PC-9 (cell line): ENCODE data around the gene SYT2. TPM values are rescaled to one million over a fixed set of nuclear protein-coding genes. Genes with fewer than 3 reads are reported as not detected.
"Not testable (repeated sequence)": the region's sequence is repeated elsewhere in the genome, so short reads cannot be mapped to it uniquely, and the experiment has no call there.

Experiments used
- BruUV-seq: library from RNA; stranded (reverse); fragments of 400-500 nt; replicated peaks from 2 replicates; lab custom pipeline; 2021; lab: Mats Ljungman, UMichigan
- CTCF ChIA-PET: fragments of 300-600 bp; sonication (Branson Sonifier 250); formaldehyde crosslinking; loops from one replicate; lab custom pipeline; 2022; ENCODE audit warnings: antibody characterized with exemption; lab: Charles Lee
- POLR2A ChIA-PET: fragments of 300-600 bp; sonication (Branson Sonifier 250); formaldehyde crosslinking; loops from one replicate; lab custom pipeline; 2022; ENCODE audit warnings: antibody characterized with exemption; ENCODE audit not compliant: unreplicated experiment; lab: Charles Lee
- DNase-seq, 2 experiments: peaks; one replicate each; pipeline versions ENCODE4 v3.0.0 to v3.0.0-alpha.2; 2015 to 2022; ENCODE audit warnings: mixed read lengths in 1 of 2
- H2AFZ ChIP-seq: fragments of 200-600 bp; sonication (generic); 2 replicates; pipeline ENCODE4 v1.8.1; 2017; ENCODE audit warnings: antibody characterized with exemption
- H3F3A ChIP-seq: fragments of 200-600 bp; sonication (generic); 2 replicates; pipeline ENCODE4 v1.8.1; 2017; ENCODE audit warnings: antibody characterized with exemption, mild to moderate bottlenecking, low read depth; ENCODE audit not compliant: insufficient read depth
- H3K27ac ChIP-seq: fragments of 200-600 bp; sonication (generic); 2 replicates; pipeline ENCODE4 v1.6.1; 2016; ENCODE audit warnings: mixed run types
- H3K27me3 ChIP-seq: fragments of 200-600 bp; sonication (generic); 2 replicates; pipeline ENCODE4 v1.6.1; 2016; ENCODE audit warnings: low read depth, mixed run types; ENCODE audit not compliant: insufficient read depth
- H3K36me3 ChIP-seq: fragments of 200-600 bp; sonication (generic); 2 replicates; pipeline ENCODE4 v1.6.1; 2016; ENCODE audit warnings: low read depth, mixed run types
- H3K4me1 ChIP-seq: fragments of 200-600 bp; sonication (generic); replicated peaks from 2 replicates; pipeline ENCODE4 v1.6.1; 2016; ENCODE audit warnings: mixed run types; ENCODE audit not compliant: insufficient read depth
- H3K4me2 ChIP-seq: fragments of 200-600 bp; sonication (generic); 2 replicates; pipeline ENCODE4 v1.6.1; 2017; ENCODE audit warnings: mixed run types
- H3K4me3 ChIP-seq: fragments of 200-600 bp; sonication (generic); 2 replicates; pipeline ENCODE4 v1.6.1; 2016; ENCODE audit warnings: mixed run types
- H3K79me2 ChIP-seq: fragments of 200-600 bp; sonication (generic); 2 replicates; pipeline ENCODE4 v1.6.1; 2017; ENCODE audit warnings: low read depth, mixed run types
- H3K9me2 ChIP-seq: fragments of 200-600 bp; sonication (generic); 2 replicates; pipeline ENCODE4 v1.8.1; 2017; ENCODE audit warnings: mild to moderate bottlenecking; ENCODE audit not compliant: insufficient read depth
- H3K9me3 ChIP-seq: fragments of 200-600 bp; sonication (generic); 2 replicates; pipeline ENCODE4 v1.8.1; 2016; ENCODE audit warnings: low read depth; ENCODE audit not compliant: insufficient read depth
- H4K20me1 ChIP-seq: fragments of 200-600 bp; sonication (generic); 2 replicates; pipeline ENCODE4 v1.8.1; 2017; ENCODE audit not compliant: insufficient read depth
- intact Hi-C: fragments of 100-400 bp; cut with micrococcal nuclease; formaldehyde crosslinking; loops from one replicate; pipeline ENCODE4 v1.10.0; 2022; ENCODE audit not compliant: unreplicated experiment
- total RNA-seq: library from RNA; stranded (reverse); gene quantifications from 2 replicates; pipeline ENCODE4 v1.2.3, GENCODE V29; 2021

The SYT2 gene
- total RNA-seq, 1 experiment from 2014 or later: 0.07 TPM

DNA sequence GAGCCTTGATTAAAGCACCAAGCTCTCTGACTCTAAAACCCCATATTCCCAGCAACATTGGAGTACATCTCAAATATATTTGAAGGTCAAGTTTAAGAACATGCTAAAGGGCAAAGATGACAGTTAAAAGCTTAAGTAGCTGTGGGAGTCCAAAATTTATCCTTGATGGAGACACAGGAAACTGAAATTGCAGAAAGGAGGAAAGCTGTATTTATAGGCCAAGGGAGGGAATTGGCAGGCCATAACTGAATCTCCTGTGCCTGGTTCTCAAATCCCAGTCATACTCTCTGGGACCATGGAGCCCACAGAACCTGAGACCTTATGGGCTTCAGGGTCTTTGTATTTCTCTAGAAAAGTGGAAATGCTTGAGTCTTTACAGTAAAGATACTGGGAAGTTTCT is 167.8 kb downstream of the SYT2 start:
- DNase-seq, H3K36me3 ChIP-seq, BruUV-seq, H4K20me1 ChIP-seq, CTCF ChIA-PET, POLR2A ChIA-PET, H3K9me2 ChIP-seq, H3K4me2 ChIP-seq, H3K9me3 ChIP-seq, H3K4me3 ChIP-seq, H3K4me1 ChIP-seq, H3K79me2 ChIP-seq, H3K27ac ChIP-seq, H3F3A ChIP-seq, intact Hi-C loops, H2AFZ ChIP-seq, H3K27me3 ChIP-seq: not testable (repeated sequence)

DNA sequence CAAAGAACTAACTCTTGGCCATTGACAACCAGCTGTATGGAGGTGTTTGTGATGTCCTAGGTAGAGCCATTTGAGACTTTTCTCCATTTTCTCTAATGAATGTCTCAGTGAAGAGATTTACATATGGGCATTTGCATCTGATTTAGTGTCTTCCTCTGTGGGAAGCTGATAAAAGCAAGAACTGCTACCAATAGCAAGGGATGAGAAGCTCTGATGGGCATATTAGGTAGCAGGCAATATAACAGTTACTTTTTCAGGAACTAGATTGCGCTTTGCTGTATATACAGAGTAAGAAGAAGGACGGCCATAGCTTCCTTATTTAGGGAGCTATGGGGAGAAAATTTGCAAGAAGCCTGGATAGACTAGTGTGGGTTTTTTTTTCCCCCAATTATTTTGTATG is 169.4 kb downstream of the SYT2 start:
- CTCF ChIA-PET, H3K9me2 ChIP-seq, H3K4me2 ChIP-seq, BruUV-seq, H4K20me1 ChIP-seq, H3K27me3 ChIP-seq, H2AFZ ChIP-seq, H3K36me3 ChIP-seq, H3K9me3 ChIP-seq, H3K27ac ChIP-seq, H3F3A ChIP-seq, POLR2A ChIA-PET, H3K79me2 ChIP-seq, H3K4me1 ChIP-seq, H3K4me3 ChIP-seq, intact Hi-C loops, DNase-seq: not testable (repeated sequence)

Other genes starting within 250 kb of the SYT2 start
- 99.8 and 110 TPM in 2 replicates for gene KDM5B, start 98.0 kb upstream of the SYT2 start, total RNA-seq
- gene PCAT6, start 100.5 kb upstream of the SYT2 start, total RNA-seq: 1.7 and 3.6 TPM in 2 replicates
- 9.4 and 10.9 TPM in 2 replicates for gene RABIF, start 178.7 kb upstream of the SYT2 start, total RNA-seq
- 29.6 and 33.1 TPM in 2 replicates for gene KLHL12, start 216.8 kb upstream of the SYT2 start, total RNA-seq
- 102 and 113 TPM in 2 replicates for gene ADIPOR1, start 247.9 kb upstream of the SYT2 start, total RNA-seq